ENCODE results near the gene MAPKBP1.

The MAPKBP1 gene

GRCh38 chr15:41825572-41826535, 51.6 kb downstream of the MAPKBP1 start:
- DNase-seq (ENCODE audit: low read depth in 2 of 2): no peak

GRCh38 chr15:41827290-41827879, 53.1 kb downstream of the MAPKBP1 start:
- peak in 1 of 2 donors; percentile 6 for DNase-seq (ENCODE audit: low read depth in 2 of 2)

GRCh38 chr15:41827880-41828806, 53.9 kb downstream of the MAPKBP1 start, which contains the start of gene JMJD7:
TSS of gene JMJD7 (plus strand) at chr15:41828092. CDS start at chr15:41828125, 33 bp downstream.
- DNase-seq (ENCODE audit: low read depth in 2 of 2): peak; percentile 97 to 98

- DNase-seq (ENCODE audit: low read depth in 2 of 2): no peak
Measured at GRCh38 chr15:41828807-41829141, 54.5 kb downstream of the MAPKBP1 start.

GRCh38 chr15:41829959-41830646, 55.8 kb downstream of the MAPKBP1 start:
- no peak for DNase-seq (ENCODE audit: low read depth in 2 of 2)

- DNase-seq (ENCODE audit: low read depth in 2 of 2): peak in 1 of 2 donors; percentile 18
Measured at GRCh38 chr15:41831291-41831690, 57.0 kb downstream of the MAPKBP1 start.

GRCh38 chr15:41832208-41832607, 57.9 kb downstream of the MAPKBP1 start:
- DNase-seq (ENCODE audit: low read depth in 2 of 2): no peak

GRCh38 chr15:41832875-41833274, 58.6 kb downstream of the MAPKBP1 start:
- no peak for DNase-seq (ENCODE audit: low read depth in 2 of 2)

GRCh38 chr15:41834096-41834495, 59.8 kb downstream of the MAPKBP1 start:
- no peak for DNase-seq (ENCODE audit: low read depth in 2 of 2)

- DNase-seq (ENCODE audit: low read depth in 2 of 2): no peak
Measured at GRCh38 chr15:41836073-41836472, 61.8 kb downstream of the MAPKBP1 start.

- no peak for DNase-seq (ENCODE audit: low read depth in 2 of 2)
Measured at GRCh38 chr15:41836713-41837454, 62.6 kb downstream of the MAPKBP1 start.

GRCh38 chr15:41838400-41838897, 64.2 kb downstream of the MAPKBP1 start, which contains the start of gene PLA2G4B:
TSS of gene PLA2G4B (plus strand) at chr15:41838847. CDS start at chr15:41838914, 67 bp downstream.
- no peak for DNase-seq (ENCODE audit: low read depth in 2 of 2)

- no peak for DNase-seq (ENCODE audit: low read depth in 2 of 2)
Measured at GRCh38 chr15:41839781-41840491, 65.7 kb downstream of the MAPKBP1 start.

- no peak for DNase-seq (ENCODE audit: low read depth in 2 of 2)
Measured at GRCh38 chr15:41840673-41841072, 66.4 kb downstream of the MAPKBP1 start.

- no peak for DNase-seq (ENCODE audit: low read depth in 2 of 2)
Measured at GRCh38 chr15:41841131-41841530, 66.8 kb downstream of the MAPKBP1 start.

GRCh38 chr15:41842229-41842628, 67.9 kb downstream of the MAPKBP1 start:
- DNase-seq (ENCODE audit: low read depth in 2 of 2): no peak

- no peak for DNase-seq (ENCODE audit: low read depth in 2 of 2)
Measured at GRCh38 chr15:41843571-41843970, 69.3 kb downstream of the MAPKBP1 start.

- DNase-seq (ENCODE audit: low read depth in 2 of 2): no peak
Measured at GRCh38 chr15:41844814-41845213, 70.5 kb downstream of the MAPKBP1 start.

- DNase-seq (ENCODE audit: low read depth in 2 of 2): no peak
Measured at GRCh38 chr15:41847206-41847605, 72.9 kb downstream of the MAPKBP1 start.

GRCh38 chr15:41847981-41848380, 73.7 kb downstream of the MAPKBP1 start:
- DNase-seq (ENCODE audit: low read depth in 2 of 2): no peak
